Endothelial cell of umbilical vein (primary cell): ENCODE results near the gene HOXA1. TPM values are rescaled to one million over a fixed set of nuclear protein-coding genes. Genes with fewer than 3 reads are reported as not detected.

Experiments
- BruUV-seq: library from RNA; stranded (reverse); fragments of 400-500 nt; replicated peaks from 2 replicates; lab custom pipeline; 2021; lab: Mats Ljungman, UMichigan
- CTCF ChIA-PET: fragments of 300-600, 350-600 bp; sonication (Branson Sonifier 250); formaldehyde crosslinking; loops from one replicate; lab custom pipeline; 2021; ENCODE audit warnings: antibody characterized with exemption, inconsistent platforms; lab: Charles Lee
- POLR2A ChIA-PET: fragments of 300-600, 350-600 bp; sonication (Branson Sonifier 250); formaldehyde crosslinking; loops from one replicate; lab custom pipeline; 2021; ENCODE audit warnings: antibody characterized with exemption, inconsistent platforms; lab: Charles Lee
- DNase-seq: peaks from one replicate; pipeline ENCODE4 v3.0.0-alpha.2; 2011; ENCODE audit warnings: low read depth, low spot score
- FAIRE-seq: peaks from 2 replicates; lab custom pipeline; 2011; peaks lifted over from hg19 to GRCh38; lab: Jason Lieb, UNC
- H2AFZ ChIP-seq: 2 replicates; pipeline ENCODE4 v1.6.0; 2012; ENCODE audit warnings: low read depth, low read length, control low read depth, inconsistent platforms
- H3K27ac ChIP-seq: 2 replicates; pipeline ENCODE4 v1.5.1; 2011; ENCODE audit warnings: low read depth, mild to moderate bottlenecking, control low read depth, low read length, moderate library complexity; ENCODE audit not compliant: insufficient read depth
- H3K27me3 ChIP-seq, 2 experiments: 2 replicates each; pipeline versions ENCODE4 v1.6.0 to v1.6.1; 2011; ENCODE audit warnings: low read length in 2 of 2, mixed read lengths in 1 of 2; ENCODE audit not compliant: control insufficient read depth in 2 of 2, insufficient read depth in 2 of 2
- H3K36me3 ChIP-seq, 2 experiments: 2 replicates in 1 of 2; 3 replicates in 1 of 2; pipeline ENCODE4 v1.5.1; 2011; ENCODE audit warnings: low read length in 2 of 2, mild to moderate bottlenecking in 1 of 2, moderate library complexity in 1 of 2; ENCODE audit not compliant: control insufficient read depth in 2 of 2, insufficient read depth in 2 of 2; ENCODE audit errors: extremely low read depth in 1 of 2
- H3K4me1 ChIP-seq: 3 replicates; pipeline ENCODE4 v1.5.1; 2011; ENCODE audit warnings: mild to moderate bottlenecking, low read length; ENCODE audit not compliant: control insufficient read depth, insufficient read depth; ENCODE audit errors: extremely low read depth
- H3K4me2 ChIP-seq: 2 replicates; pipeline ENCODE4 v1.6.1; 2011; ENCODE audit warnings: low read length, control low read depth, mixed read lengths; ENCODE audit not compliant: insufficient read depth
- H3K4me3 ChIP-seq, 3 experiments: fragments of 200-600 bp in 1 of 3; sonication (generic), shearing (Covaris generic) in 1 of 3; replicated peaks in 1 of 3; 2 replicates each; pipeline ENCODE4 v1.5.1; 2011 to 2016; ENCODE audit warnings: control low read depth in 3 of 3, low read length in 3 of 3, mild to moderate bottlenecking in 2 of 3, inconsistent platforms in 1 of 3, low read depth in 1 of 3, moderate library complexity in 1 of 3; ENCODE audit not compliant: insufficient read depth in 1 of 3
- H3K79me2 ChIP-seq: 2 replicates; pipeline ENCODE4 v1.6.0; 2012; ENCODE audit warnings: low read length, inconsistent platforms; ENCODE audit not compliant: control insufficient read depth, insufficient read depth
- H3K9ac ChIP-seq: replicated peaks from 2 replicates; pipeline ENCODE3; 2011; ENCODE audit warnings: low read length, control low read depth; ENCODE audit not compliant: insufficient read depth; ENCODE audit errors: extremely low read depth
- H3K9me1 ChIP-seq: replicated peaks from 3 replicates; pipeline ENCODE4 v1.6.0; 2011; ENCODE audit warnings: mild to moderate bottlenecking, low read length; ENCODE audit not compliant: control insufficient read depth, insufficient read depth; ENCODE audit errors: extremely low read depth
- H3K9me3 ChIP-seq: replicated peaks from 2 replicates; pipeline ENCODE4 v1.5.1; 2012; ENCODE audit warnings: low read length, inconsistent platforms; ENCODE audit not compliant: control insufficient read depth, insufficient read depth
- H4K20me1 ChIP-seq: replicated peaks from 2 replicates; pipeline ENCODE3; 2011; ENCODE audit warnings: mild to moderate bottlenecking, low read length; ENCODE audit not compliant: control insufficient read depth, insufficient read depth; ENCODE audit errors: extremely low read depth
- EZH2 ChIP-seq: IDR thresholded peaks from 2 replicates; pipeline ENCODE4 v1.6.1; 2012; ENCODE audit warnings: borderline replicate concordance, low read depth, mild to moderate bottlenecking, moderate library complexity, low read length, inconsistent platforms; ENCODE audit not compliant: severe bottlenecking
- FOS ChIP-seq: IDR thresholded peaks from 2 replicates; pipeline ENCODE4 v1.6.1; 2011; ENCODE audit warnings: mild to moderate bottlenecking, low read length, moderate library complexity, borderline replicate concordance; ENCODE audit not compliant: insufficient read depth
- JUN ChIP-seq: IDR thresholded peaks from 2 replicates; pipeline ENCODE4 v1.6.1; 2011; ENCODE audit warnings: borderline replicate concordance, low read depth; ENCODE audit not compliant: insufficient read length, insufficient read depth
- MYC ChIP-seq: IDR thresholded peaks from one replicate; pipeline ENCODE4 v1.6.1; 2011; ENCODE audit warnings: mild to moderate bottlenecking, low read depth, low read length
- POLR2A ChIP-seq: IDR thresholded peaks from 2 replicates; pipeline ENCODE4 v1.6.1; 2012; ENCODE audit warnings: low read depth, mild to moderate bottlenecking, control low read depth, low read length
- POLR2AphosphoS5 ChIP-seq: IDR thresholded peaks from 2 replicates; pipeline ENCODE4 v1.6.1; 2012; ENCODE audit warnings: low read depth, mild to moderate bottlenecking, control low read depth, low read length, moderate library complexity; ENCODE audit not compliant: insufficient read depth
- dilution Hi-C: fragments of 300-500 bp; cut with MboI; formaldehyde crosslinking; loops from one replicate; pipeline ENCODE4 v1.15.0; 2019; ENCODE audit warnings: low sequenced_read_pairs; ENCODE audit not compliant: extremely low pct_ligation_motif_present
- intact Hi-C: fragments of 100-400 bp; cut with micrococcal nuclease; formaldehyde crosslinking; loops from one replicate; pipeline ENCODE4 v1.10.0; 2022
- polyA plus RNA-seq, 4 experiments: library from polyadenylated mRNA; depleted of rRNA in 3 of 4; stranded (reverse) in 3 of 4; unstranded in 1 of 4; fragments of >200 nt; gene quantifications; 2 replicates each; pipeline versions ENCODE4 v1.2.1 to v1.2.3, GENCODE V29; 2011 to 2012; ENCODE audit warnings: missing spikeins in 1 of 4
- total RNA-seq: library from RNA; stranded (reverse); gene quantifications from 2 replicates; pipeline ENCODE4 v1.2.3, GENCODE V29; 2021
- TF ChIP-seq, protein P1 (sequence below): IDR thresholded peaks from 2 replicates; pipeline ENCODE4 v1.6.1; 2011; ENCODE audit not compliant: insufficient read depth, insufficient read length
- TF ChIP-seq, protein P2 (sequence below), 2 donors: IDR thresholded peaks; 1 replicate in 1 of 2; 2 replicates in 1 of 2; pipeline ENCODE4 v1.5.1; 2011; ENCODE audit warnings: low read length in 2 of 2, mild to moderate bottlenecking in 2 of 2, moderate library complexity in 2 of 2, control low read depth in 1 of 2, inconsistent platforms in 1 of 2, low read depth in 1 of 2; ENCODE audit not compliant: insufficient read depth in 1 of 2; ENCODE audit errors: extremely low read depth in 1 of 2

HOXA1 gene
- total and polyA plus RNA-seq, 2 donors (not counting 3 experiments of a cell fraction or from before 2014, with no cell fraction given): 1.2 to 2.4 TPM

DNA sequence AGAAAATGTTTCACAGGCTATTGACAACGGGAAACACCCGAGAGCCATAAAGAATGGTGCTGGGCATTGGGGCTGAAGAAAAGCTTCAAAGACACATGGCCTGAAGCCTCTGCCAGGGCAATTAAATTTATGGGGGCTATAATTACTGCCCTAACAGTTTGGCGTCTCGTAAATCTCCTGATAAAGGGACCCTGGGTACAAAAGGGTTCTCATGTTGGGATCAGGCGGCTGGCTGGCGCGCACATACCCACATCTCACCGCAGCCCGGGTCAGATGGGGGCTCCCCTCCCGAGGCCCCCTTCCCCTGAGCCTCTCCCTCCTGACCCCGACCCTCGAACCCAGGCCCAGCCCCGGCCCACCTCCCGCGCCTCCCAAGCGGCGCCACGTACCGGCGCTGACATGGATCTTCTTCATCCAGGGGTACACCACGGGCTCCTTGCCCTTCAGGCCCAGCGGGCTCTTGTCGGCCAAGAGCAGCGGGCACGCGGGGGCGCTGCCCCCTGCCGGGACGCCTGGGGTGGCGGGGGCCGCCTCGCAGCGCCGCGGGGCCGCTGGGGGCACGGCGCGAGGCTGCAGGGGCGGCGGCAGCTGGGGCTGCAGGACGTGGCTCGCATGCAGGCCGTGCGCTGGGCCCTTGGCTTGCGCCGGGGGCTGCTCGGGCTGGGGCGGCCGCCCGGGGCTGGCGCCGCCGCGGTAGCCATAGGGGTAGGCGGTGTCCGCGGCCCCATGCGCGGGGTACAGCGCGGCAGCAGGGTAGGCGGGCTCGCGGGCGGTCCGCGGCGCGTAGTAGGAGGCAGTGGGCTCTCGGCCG is 34.1 kb upstream of the HOXA1 start:
- Histone ChIP-seq H3K27me3 (no peaks in the 10 kb centered on the region), H3K9me3 (no peaks in the 10 kb centered on the region), H2AFZ (no peak overlapping the region), H3K4me1 (peaks cover 66% of the 10 kb centered on the region), H3K4me3 (peak overlapping the region; percentile 36 to 60 (median 58)), H3K9me1 (no peaks in the 10 kb centered on the region), H3K4me2 (peak overlapping the region; percentile 73), H3K27ac (peak overlapping the region; percentile 54), H3K79me2 (peaks cover 64% of the 10 kb centered on the region), H4K20me1 (no peaks in the 10 kb centered on the region), H3K9ac (peak overlapping the region; percentile 72), H3K36me3 (peaks cover 0 to 11% of the 10 kb centered on the region in 2 experiments)
- peak; percentile 36 for DNase-seq
- FAIRE-seq: no peak
- CTCF ChIA-PET: interaction anchor here (1.9 to 2.7 kb wide), 5 partner anchors 14 to 448 kb away, joined by 8 to 13 read pairs (median 11); partner anchors contain the start of gene HOXA5
- dilution Hi-C loops (no loop called here), intact Hi-C loops (loop anchor here (1.0 kb wide), 2 partner anchors 12 to 34 kb away; no protein-coding TSS in a partner anchor)
- TF ChIP-seq MYC: no peak
- TF ChIP-seq EZH2: no peak
- no peak for TF ChIP-seq FOS
- TF ChIP-seq JUN: no peak
- TF ChIP-seq, protein P1, sequence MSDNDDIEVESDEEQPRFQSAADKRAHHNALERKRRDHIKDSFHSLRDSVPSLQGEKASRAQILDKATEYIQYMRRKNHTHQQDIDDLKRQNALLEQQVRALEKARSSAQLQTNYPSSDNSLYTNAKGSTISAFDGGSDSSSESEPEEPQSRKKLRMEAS: no peak
- TF ChIP-seq POLR2A: no peak
- peak; percentile 16 for TF ChIP-seq POLR2AphosphoS5
- TF ChIP-seq, protein P2, sequence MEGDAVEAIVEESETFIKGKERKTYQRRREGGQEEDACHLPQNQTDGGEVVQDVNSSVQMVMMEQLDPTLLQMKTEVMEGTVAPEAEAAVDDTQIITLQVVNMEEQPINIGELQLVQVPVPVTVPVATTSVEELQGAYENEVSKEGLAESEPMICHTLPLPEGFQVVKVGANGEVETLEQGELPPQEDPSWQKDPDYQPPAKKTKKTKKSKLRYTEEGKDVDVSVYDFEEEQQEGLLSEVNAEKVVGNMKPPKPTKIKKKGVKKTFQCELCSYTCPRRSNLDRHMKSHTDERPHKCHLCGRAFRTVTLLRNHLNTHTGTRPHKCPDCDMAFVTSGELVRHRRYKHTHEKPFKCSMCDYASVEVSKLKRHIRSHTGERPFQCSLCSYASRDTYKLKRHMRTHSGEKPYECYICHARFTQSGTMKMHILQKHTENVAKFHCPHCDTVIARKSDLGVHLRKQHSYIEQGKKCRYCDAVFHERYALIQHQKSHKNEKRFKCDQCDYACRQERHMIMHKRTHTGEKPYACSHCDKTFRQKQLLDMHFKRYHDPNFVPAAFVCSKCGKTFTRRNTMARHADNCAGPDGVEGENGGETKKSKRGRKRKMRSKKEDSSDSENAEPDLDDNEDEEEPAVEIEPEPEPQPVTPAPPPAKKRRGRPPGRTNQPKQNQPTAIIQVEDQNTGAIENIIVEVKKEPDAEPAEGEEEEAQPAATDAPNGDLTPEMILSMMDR (IDR thresholded peaks at IDR 0.05; ENCODE audit: extremely low read depth in 1 of 2, insufficient read depth in 1 of 2, low read depth in 1 of 2, low read length in 2 of 2): peak; percentile 35 to 41
- POLR2A ChIA-PET: interaction anchor here (0.7 to 1.6 kb wide), 2 partner anchors 23 to 211 kb away, joined by 4 read pairs; no protein-coding TSS in a partner anchor
- BruUV-seq: no TSS peak
